Measurements from ENCODE around the gene EIF4EBP3. TPM values are rescaled to one million over a fixed set of nuclear protein-coding genes. Genes with fewer than 3 reads are reported as not detected.

EIF4EBP3 gene
- total and polyA plus RNA-seq, 9 of the 15 experiments (the other 6 are each of a cell fraction or from before 2014, with no cell fraction given) = 1.3 to 7.5 (median 3.8) TPM

DNA sequence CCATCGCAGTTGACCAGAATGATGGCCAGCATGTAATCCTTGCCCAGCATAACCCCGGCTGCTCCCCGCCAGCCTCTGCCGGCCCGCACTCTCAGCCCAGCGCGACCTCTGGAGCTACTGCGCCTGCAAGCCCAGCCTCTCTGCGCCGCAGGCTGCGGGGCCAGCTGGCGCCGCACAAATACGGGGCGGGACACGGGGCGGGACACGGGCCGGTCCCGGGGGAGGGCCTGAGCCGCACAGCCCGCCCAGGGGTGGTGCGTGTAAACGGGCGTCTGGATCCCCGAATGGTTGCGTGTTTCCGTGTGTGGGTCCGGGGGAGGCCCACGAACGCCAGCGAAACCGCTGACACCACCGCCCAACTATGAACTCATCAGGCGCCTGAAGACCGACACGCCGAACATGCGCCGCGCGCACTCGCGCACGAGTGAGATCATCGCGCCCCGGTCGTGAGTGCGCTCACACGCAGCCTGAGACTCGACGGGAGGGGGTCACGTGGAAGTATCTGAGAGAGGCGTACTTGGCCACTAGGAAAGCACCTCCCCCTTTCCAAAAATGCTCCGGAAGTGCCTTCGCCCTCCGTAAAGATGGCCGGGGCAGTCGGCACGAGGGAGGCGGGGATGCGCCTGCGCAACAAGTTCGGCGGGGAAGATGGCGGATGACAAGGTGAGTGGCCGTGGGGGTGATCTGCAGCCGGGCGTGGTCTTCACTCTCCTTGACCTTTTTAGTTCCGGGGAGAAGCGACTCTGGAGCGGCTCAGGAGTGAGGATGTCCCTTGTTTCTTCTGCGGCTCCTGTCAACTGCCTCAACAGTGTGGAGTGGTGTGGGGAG is 16.9 kb downstream of the EIF4EBP3 start, which contains the start of the genes APBB3 and SLC35A4 (continued):
- TF ChIP-seq ZNF121 (CRISPR knock-in tag; conservative IDR thresholded peaks at IDR 0.05) (no peak), SUPT5H (IDR thresholded peaks at IDR 0.05) (peak; percentile 88), DIDO1 (tag; IDR thresholded peaks at IDR 0.05; ENCODE audit: low read depth) (peak; percentile 16; the same call in 1 of the 2 replicates), SP1 (CRISPR knock-in tag; IDR thresholded peaks at IDR 0.05) (peak; percentile 96), KDM1A (IDR thresholded peaks at IDR 0.05) (no peak), PCBP2 (IDR thresholded peaks at IDR 0.05; ENCODE audit: low read depth, low read length, poor library complexity, severe bottlenecking) (no peak), ZFX (CRISPR knock-in tag; IDR thresholded peaks at IDR 0.05) (peak; percentile 97), FUS (optimal IDR thresholded peaks at IDR 0.05; ENCODE audit: low read depth, low read length) (no peak), U2AF2 (optimal IDR thresholded peaks at IDR 0.05; ENCODE audit: low read depth, low read length) (no peak), PRPF4 (IDR thresholded peaks at IDR 0.05; ENCODE audit: insufficient read depth, low read depth, low read length, poor library complexity, severe bottlenecking) (no peak), ZNF263 (CRISPR knock-in tag; IDR thresholded peaks at IDR 0.05; ENCODE audit: borderline replicate concordance) (no peak; the same call in 1 of the 2 replicates), ZNF24 (IDR thresholded peaks at IDR 0.05) (no peak), RBM34 (IDR thresholded peaks at IDR 0.05; ENCODE audit: borderline replicate concordance, insufficient read depth, low read length) (no peak), HNRNPH1 (optimal IDR thresholded peaks at IDR 0.05; ENCODE audit: low read depth, low read length) (no peak), CEBPG (CRISPR knock-in tag; IDR thresholded peaks at IDR 0.05) (peak; percentile 34; the same call in 1 of the 2 replicates), CEBPG (tag; conservative IDR thresholded peaks at IDR 0.05 in 1 of 2, IDR thresholded peaks at IDR 0.05 in 1 of 2) (0 out of 4 replicates have a peak, but pooled peaks of 1 of the 2 experiments have one; percentile 21), SMAD3 (CRISPR knock-in tag; conservative IDR thresholded peaks at IDR 0.05) (no peak), SETDB1 (IDR thresholded peaks at IDR 0.05; ENCODE audit: low read length) (no peak), ZNF143 (CRISPR knock-in tag; IDR thresholded peaks at IDR 0.05) (no peak)
- TF ChIP-seq, protein P1, sequence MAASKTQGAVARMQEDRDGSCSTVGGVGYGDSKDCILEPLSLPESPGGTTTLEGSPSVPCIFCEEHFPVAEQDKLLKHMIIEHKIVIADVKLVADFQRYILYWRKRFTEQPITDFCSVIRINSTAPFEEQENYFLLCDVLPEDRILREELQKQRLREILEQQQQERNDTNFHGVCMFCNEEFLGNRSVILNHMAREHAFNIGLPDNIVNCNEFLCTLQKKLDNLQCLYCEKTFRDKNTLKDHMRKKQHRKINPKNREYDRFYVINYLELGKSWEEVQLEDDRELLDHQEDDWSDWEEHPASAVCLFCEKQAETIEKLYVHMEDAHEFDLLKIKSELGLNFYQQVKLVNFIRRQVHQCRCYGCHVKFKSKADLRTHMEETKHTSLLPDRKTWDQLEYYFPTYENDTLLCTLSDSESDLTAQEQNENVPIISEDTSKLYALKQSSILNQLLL (CRISPR knock-in tag; IDR thresholded peaks at IDR 0.05; ENCODE audit: borderline replicate concordance) = no peak
- TF ChIP-seq, protein P2, sequence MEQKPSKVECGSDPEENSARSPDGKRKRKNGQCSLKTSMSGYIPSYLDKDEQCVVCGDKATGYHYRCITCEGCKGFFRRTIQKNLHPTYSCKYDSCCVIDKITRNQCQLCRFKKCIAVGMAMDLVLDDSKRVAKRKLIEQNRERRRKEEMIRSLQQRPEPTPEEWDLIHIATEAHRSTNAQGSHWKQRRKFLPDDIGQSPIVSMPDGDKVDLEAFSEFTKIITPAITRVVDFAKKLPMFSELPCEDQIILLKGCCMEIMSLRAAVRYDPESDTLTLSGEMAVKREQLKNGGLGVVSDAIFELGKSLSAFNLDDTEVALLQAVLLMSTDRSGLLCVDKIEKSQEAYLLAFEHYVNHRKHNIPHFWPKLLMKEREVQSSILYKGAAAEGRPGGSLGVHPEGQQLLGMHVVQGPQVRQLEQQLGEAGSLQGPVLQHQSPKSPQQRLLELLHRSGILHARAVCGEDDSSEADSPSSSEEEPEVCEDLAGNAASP (IDR thresholded peaks at IDR 0.05) = no peak
- TF ChIP-seq, protein P3, sequence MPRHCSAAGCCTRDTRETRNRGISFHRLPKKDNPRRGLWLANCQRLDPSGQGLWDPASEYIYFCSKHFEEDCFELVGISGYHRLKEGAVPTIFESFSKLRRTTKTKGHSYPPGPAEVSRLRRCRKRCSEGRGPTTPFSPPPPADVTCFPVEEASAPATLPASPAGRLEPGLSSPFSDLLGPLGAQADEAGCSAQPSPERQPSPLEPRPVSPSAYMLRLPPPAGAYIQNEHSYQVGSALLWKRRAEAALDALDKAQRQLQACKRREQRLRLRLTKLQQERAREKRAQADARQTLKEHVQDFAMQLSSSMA (CRISPR knock-in tag; IDR thresholded peaks at IDR 0.05) = no peak
- TF ChIP-seq, protein P4, sequence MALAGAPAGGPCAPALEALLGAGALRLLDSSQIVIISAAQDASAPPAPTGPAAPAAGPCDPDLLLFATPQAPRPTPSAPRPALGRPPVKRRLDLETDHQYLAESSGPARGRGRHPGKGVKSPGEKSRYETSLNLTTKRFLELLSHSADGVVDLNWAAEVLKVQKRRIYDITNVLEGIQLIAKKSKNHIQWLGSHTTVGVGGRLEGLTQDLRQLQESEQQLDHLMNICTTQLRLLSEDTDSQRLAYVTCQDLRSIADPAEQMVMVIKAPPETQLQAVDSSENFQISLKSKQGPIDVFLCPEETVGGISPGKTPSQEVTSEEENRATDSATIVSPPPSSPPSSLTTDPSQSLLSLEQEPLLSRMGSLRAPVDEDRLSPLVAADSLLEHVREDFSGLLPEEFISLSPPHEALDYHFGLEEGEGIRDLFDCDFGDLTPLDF (CRISPR knock-in tag; IDR thresholded peaks at IDR 0.05) = no peak
- TF ChIP-seq, protein P5, sequence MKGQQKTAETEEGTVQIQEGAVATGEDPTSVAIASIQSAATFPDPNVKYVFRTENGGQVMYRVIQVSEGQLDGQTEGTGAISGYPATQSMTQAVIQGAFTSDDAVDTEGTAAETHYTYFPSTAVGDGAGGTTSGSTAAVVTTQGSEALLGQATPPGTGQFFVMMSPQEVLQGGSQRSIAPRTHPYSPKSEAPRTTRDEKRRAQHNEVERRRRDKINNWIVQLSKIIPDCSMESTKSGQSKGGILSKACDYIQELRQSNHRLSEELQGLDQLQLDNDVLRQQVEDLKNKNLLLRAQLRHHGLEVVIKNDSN (CRISPR knock-in tag; IDR thresholded peaks at IDR 0.05) = peak; percentile 97
